H1 (cell line): Measurements from ENCODE around the gene EEF1AKMT3. TPM values are rescaled to one million over a fixed set of nuclear protein-coding genes. Genes with fewer than 3 reads are reported as not detected.

Experiments used
- CTCF ChIA-PET: fragments of 300-600 bp; sonication (Branson Sonifier 250); formaldehyde crosslinking; loops from one replicate; lab custom pipeline; 2021; ENCODE audit not compliant: partially characterized antibody; lab: Charles Lee
- POLR2A ChIA-PET: fragments of 300-600 bp; sonication (Branson Sonifier 250); formaldehyde crosslinking; loops from one replicate; lab custom pipeline; 2021; ENCODE audit warnings: inconsistent platforms; ENCODE audit not compliant: partially characterized antibody; lab: Charles Lee
- DNase-seq, 2 experiments: peaks; one replicate each; pipeline versions ENCODE4 v3.0.0 to v3.0.0-alpha.2; 2010 to 2022; ENCODE audit warnings: low spot score in 2 of 2, low read depth in 1 of 2, mixed read lengths in 1 of 2
- FAIRE-seq: peaks from 2 replicates; lab custom pipeline; 2011; peaks lifted over from hg19 to GRCh38; lab: Jason Lieb, UNC
- H2AFZ ChIP-seq: 2 replicates; pipeline ENCODE4 v1.8.1; 2012; ENCODE audit warnings: low read length, inconsistent platforms
- H2AK5ac ChIP-seq: 2 replicates; pipeline ENCODE4 v1.6.1; 2013; ENCODE audit warnings: low read depth, low read length
- H2BK120ac ChIP-seq: replicated peaks from 2 replicates; pipeline ENCODE3; 2013; ENCODE audit warnings: low read depth, low read length, inconsistent platforms
- H2BK12ac ChIP-seq: 2 replicates; pipeline ENCODE4 v1.6.1; 2013; ENCODE audit warnings: low read depth, low read length
- H2BK15ac ChIP-seq: 2 replicates; pipeline ENCODE4 v1.6.1; 2013; ENCODE audit warnings: low read length
- H2BK20ac ChIP-seq: 2 replicates; pipeline ENCODE4 v1.6.1; 2013; ENCODE audit warnings: low read length
- H2BK5ac ChIP-seq: 2 replicates; pipeline ENCODE4 v1.6.1; 2013; ENCODE audit warnings: low read depth, low read length
- H3K14ac ChIP-seq: 2 replicates; pipeline ENCODE4 v1.6.1; 2013; ENCODE audit warnings: inconsistent platforms; ENCODE audit not compliant: insufficient read length
- H3K18ac ChIP-seq: 2 replicates; pipeline ENCODE4 v1.6.1; 2013; ENCODE audit warnings: low read length; ENCODE audit errors: extremely low read depth
- H3K23ac ChIP-seq: 2 replicates; pipeline ENCODE4 v1.6.1; 2013; ENCODE audit warnings: inconsistent platforms; ENCODE audit not compliant: insufficient read length
- H3K23me2 ChIP-seq: 2 replicates; pipeline ENCODE4 v1.6.1; 2013; ENCODE audit warnings: low read depth, low read length
- H3K27ac ChIP-seq: 2 replicates; pipeline ENCODE4 v1.6.1; 2011; ENCODE audit warnings: low read depth, low read length, inconsistent platforms
- H3K27me3 ChIP-seq, 4 experiments: replicated peaks in 1 of 4; 1 replicate in 1 of 4; 2 replicates in 3 of 4; pipeline versions ENCODE4 v1.6.1 to v1.8.1; 2011 to 2013; ENCODE audit warnings: low read length in 3 of 4, mild to moderate bottlenecking in 3 of 4, inconsistent platforms in 2 of 4, mixed read lengths in 2 of 4, moderate library complexity in 1 of 4; ENCODE audit not compliant: control insufficient read depth in 3 of 4, insufficient read depth in 3 of 4; ENCODE audit errors: extremely low read depth in 1 of 4
- H3K36me3 ChIP-seq, 4 experiments: 2 replicates each; pipeline versions ENCODE4 v1.6.1 to v1.8.1; 2011 to 2013; ENCODE audit warnings: mild to moderate bottlenecking in 4 of 4, low read length in 3 of 4, moderate library complexity in 2 of 4, control low read depth in 1 of 4, inconsistent platforms in 1 of 4; ENCODE audit not compliant: insufficient read depth in 4 of 4, control insufficient read depth in 2 of 4
- H3K4ac ChIP-seq: replicated peaks from 2 replicates; pipeline ENCODE3; 2013; ENCODE audit warnings: low read length, low read depth, mixed read lengths, inconsistent platforms; ENCODE audit not compliant: insufficient read length
- H3K4me1 ChIP-seq, 4 experiments: replicated peaks in 1 of 4; 1 replicate in 1 of 4; 2 replicates in 3 of 4; pipeline versions ENCODE4 v1.6.1 to v1.8.1; 2011 to 2013; ENCODE audit warnings: low read length in 3 of 4, inconsistent platforms in 2 of 4, mixed read lengths in 1 of 4; ENCODE audit not compliant: insufficient read depth in 4 of 4, control insufficient read depth in 3 of 4
- H3K4me2 ChIP-seq, 2 experiments: 2 replicates each; pipeline versions ENCODE4 v1.6.1 to v1.8.1; 2011 to 2013; ENCODE audit warnings: low read depth in 2 of 2, low read length in 2 of 2, control low read depth in 1 of 2, inconsistent platforms in 1 of 2, mild to moderate bottlenecking in 1 of 2; ENCODE audit not compliant: insufficient read depth in 1 of 2
- H3K4me3 ChIP-seq, 4 experiments: fragments of 200-600, 300-600 bp in 1 of 4; sonication (generic), shearing (Covaris generic), sonication (Bioruptor Twin) in 1 of 4; 2 replicates each; pipeline versions ENCODE4 v1.5.1 to v1.8.1; 2011 to 2016; ENCODE audit warnings: low read length in 4 of 4, low read depth in 3 of 4, control low read depth in 2 of 4, inconsistent platforms in 2 of 4, mild to moderate bottlenecking in 2 of 4, mixed read lengths in 1 of 4, moderate library complexity in 1 of 4; ENCODE audit not compliant: insufficient read depth in 2 of 4; ENCODE audit errors: extremely low read depth in 1 of 4
- H3K56ac ChIP-seq: replicated peaks from 2 replicates; pipeline ENCODE3; 2013; ENCODE audit warnings: low read depth, mild to moderate bottlenecking, mixed read lengths, low read length, inconsistent platforms; ENCODE audit not compliant: insufficient read length
- H3K79me1 ChIP-seq: 2 replicates; pipeline ENCODE4 v1.6.1; 2013; ENCODE audit warnings: low read depth, low read length, control low read depth
- H3K79me2 ChIP-seq, 2 experiments: 2 replicates each; pipeline versions ENCODE4 v1.6.1 to v1.8.1; 2012 to 2013; ENCODE audit warnings: low read length in 2 of 2, mild to moderate bottlenecking in 2 of 2, inconsistent platforms in 1 of 2; ENCODE audit not compliant: insufficient read depth in 2 of 2, control insufficient read depth in 1 of 2
- H3K9ac ChIP-seq, 4 experiments: replicated peaks in 1 of 4; 1 replicate in 1 of 4; 2 replicates in 3 of 4; pipeline versions ENCODE4 v1.6.1 to v1.8.1; 2011 to 2013; ENCODE audit warnings: low read depth in 3 of 4, low read length in 3 of 4, control low read depth in 2 of 4, mild to moderate bottlenecking in 2 of 4, moderate library complexity in 2 of 4, inconsistent platforms in 1 of 4; ENCODE audit errors: extremely low read depth in 1 of 4
- H3K9me3 ChIP-seq, 2 experiments: 2 replicates each; pipeline versions ENCODE4 v1.6.1 to v1.8.1; 2012 to 2013; ENCODE audit warnings: mild to moderate bottlenecking in 2 of 2, moderate library complexity in 2 of 2, control low read depth in 1 of 2, inconsistent platforms in 1 of 2, low read depth in 1 of 2, low read length in 1 of 2, mixed read lengths in 1 of 2; ENCODE audit not compliant: insufficient read depth in 2 of 2
- H4K20me1 ChIP-seq, 2 experiments: replicated peaks in 1 of 2; 2 replicates each; pipeline versions ENCODE3 to v1.8.1; 2011 to 2013; ENCODE audit warnings: inconsistent platforms in 2 of 2, low read length in 2 of 2, mild to moderate bottlenecking in 1 of 2; ENCODE audit not compliant: insufficient read depth in 2 of 2, control insufficient read depth in 1 of 2
- H4K5ac ChIP-seq: 2 replicates; pipeline ENCODE4 v1.6.1; 2013; ENCODE audit warnings: low read length, low read depth, mixed read lengths, inconsistent platforms; ENCODE audit not compliant: insufficient read length
- H4K8ac ChIP-seq: 2 replicates; pipeline ENCODE4 v1.8.0; 2013; ENCODE audit warnings: mild to moderate bottlenecking, moderate library complexity, low read length, inconsistent platforms; ENCODE audit not compliant: insufficient read depth; ENCODE audit errors: extremely low read depth
- H4K91ac ChIP-seq: replicated peaks from 2 replicates; pipeline ENCODE3; 2013; ENCODE audit warnings: low read length, mixed read lengths, inconsistent platforms; ENCODE audit not compliant: insufficient read length
- BRCA1 ChIP-seq: IDR thresholded peaks from 2 replicates; pipeline ENCODE4 v1.6.1; 2012; ENCODE audit warnings: low read depth, low read length, improper control_type of control experiment
- CTBP2 ChIP-seq: IDR thresholded peaks from 2 replicates; pipeline ENCODE4 v1.7.0; 2011; ENCODE audit warnings: borderline replicate concordance, mild to moderate bottlenecking, moderate library complexity, mixed read lengths, low read length; ENCODE audit not compliant: insufficient read depth, insufficient read length
- POU5F1 ChIP-seq: IDR thresholded peaks from 2 replicates; pipeline ENCODE4 v1.6.1; 2011; ENCODE audit warnings: low read depth, mild to moderate bottlenecking, low read length, moderate library complexity
- RFX5 ChIP-seq: IDR thresholded peaks from 2 replicates; pipeline ENCODE4 v1.6.1; 2011; ENCODE audit warnings: low read depth, low read length, improper control_type of control experiment, borderline replicate concordance
- RNF2 ChIP-seq: fragments of 200-900, 300-1000 bp; sonication (generic); IDR thresholded peaks from 2 replicates; pipeline ENCODE4 v1.7.1; 2016; ENCODE audit warnings: borderline replicate concordance, low read depth, mild to moderate bottlenecking, antibody characterized with exemption, low read length; ENCODE audit not compliant: poor library complexity, severe bottlenecking; ENCODE audit errors: missing control alignments
- RXRA ChIP-seq: IDR thresholded peaks from 2 replicates; pipeline ENCODE4 v1.6.1; 2011; ENCODE audit warnings: low read depth, mild to moderate bottlenecking, low read length, moderate library complexity; ENCODE audit not compliant: insufficient read depth
- TAF7 ChIP-seq: optimal IDR thresholded peaks from 2 replicates; pipeline ENCODE3; 2011; ENCODE audit warnings: low read depth, mild to moderate bottlenecking, inconsistent platforms, low read length, moderate library complexity, borderline replicate concordance
- WGBS, 2 experiments: shearing (Covaris generic) in 1 of 2; methylation state at CpG; one replicate each; pipeline versions ENCODE4 v1.1.6 to v1.1.7; 2013 to 2015; ENCODE audit warnings: low lambda C conversion rate in 2 of 2, mixed read lengths in 2 of 2, inconsistent platforms in 1 of 2, low coverage in 1 of 2, missing lambda C conversion rate in 1 of 2; ENCODE audit not compliant: insufficient replicate concordance in 2 of 2, insufficient coverage in 1 of 2, insufficient read length in 1 of 2; ENCODE audit errors: extremely low coverage in 1 of 2, missing lambda C conversion rate in 1 of 2; 5-methylcytosine and 5-hydroxymethylcytosine counted together
- polyA plus RNA-seq, 7 experiments: library from polyadenylated mRNA; depleted of rRNA in 3 of 7; stranded (reverse) in 5 of 7; unstranded in 2 of 7; fragments of >200 nt in 5 of 7; fragments of 200-250 nt in 2 of 7; gene quantifications; 1 replicate in 5 of 7; 2 replicates in 1 of 7; 4 replicates in 1 of 7; pipeline versions ENCODE4 v1.2.1 to v1.2.3, GENCODE V29; 2011 to 2013; ENCODE audit warnings: missing spikeins in 2 of 7, mixed read lengths in 2 of 7
- total RNA-seq: library from RNA; stranded (reverse); fragmentation: NEBNext Ultra II Directional; extraction: Animal tissue kit (Norgen Biotek cat#: 25700); gene quantifications from 2 replicates; pipeline ENCODE4 v1.2.1, GENCODE V29; 2021

EEF1AKMT3 gene
- total and polyA plus RNA-seq, 2 of the 8 experiments (the other 6 are each of a cell fraction or from before 2014, with no cell fraction given), result 3.1 to 4.4 TPM

- H2BK20ac ChIP-seq, result no peak overlapping the region
- DNase-seq, result no peak
- no peak overlapping the region for H2BK120ac ChIP-seq
- no peak overlapping the region for H2BK5ac ChIP-seq
- no peak for FAIRE-seq
- H3K23me2 ChIP-seq, result peaks cover 2% of the 10 kb centered on the region; the same call in 1 of the 2 replicates
- H3K27ac ChIP-seq, result no peak overlapping the region; the same call in 1 of the 2 replicates
- H3K9me3 ChIP-seq, result no peaks in the 10 kb centered on the region
- H3K4me3 ChIP-seq, result no peak overlapping the region
- H4K91ac ChIP-seq, result no peak overlapping the region
- H4K5ac ChIP-seq, result no peak overlapping the region
- no peak overlapping the region for H3K4ac ChIP-seq
- H2BK15ac ChIP-seq, result no peak overlapping the region
- H4K8ac ChIP-seq, result no peak overlapping the region
- no peak for TF ChIP-seq RNF2
- no peak for TF ChIP-seq CTBP2
- TF ChIP-seq BRCA1, result no peak
- no peak for TF ChIP-seq TAF7
- no peak for TF ChIP-seq RXRA
- no peak for TF ChIP-seq RFX5
- TF ChIP-seq POU5F1, result no peak
- no peak overlapping the region; a peak in 1 of 7 replicates for H3K9ac ChIP-seq
- H2AK5ac ChIP-seq, result no peak overlapping the region
- no peak overlapping the region for H3K14ac ChIP-seq
- H3K4me1 ChIP-seq, result no peaks in the 10 kb centered on the region
- CTCF ChIA-PET, result interaction anchor here (1.1 to 4.7 kb wide), 9 partner anchors 10 to 52 kb away, joined by 3 to 28 read pairs (median 5); partner anchors contain the start of gene CYP27B1
- no peak overlapping the region for H3K4me2 ChIP-seq
- H3K23ac ChIP-seq, result no peak overlapping the region
- peaks cover 0 to 16% of the 10 kb centered on the region in 2 experiments; a peak in 2 of 4 replicates for H3K79me2 ChIP-seq
- POLR2A ChIA-PET, result interaction anchor here (1.0 to 1.6 kb wide), 3 partner anchors 8 to 14 kb away, joined by 3 to 6 read pairs (median 5); partner anchors contain the start of genes CYP27B1, EEF1AKMT3 and METTL1
- 90% methylated on average over 4 of the region's 4 CpGs; no CpG with 5 or more reads in 1 of the 2 experiments for WGBS, 2 experiments
- no peak overlapping the region for H3K56ac ChIP-seq
- H2AFZ ChIP-seq, result no peak overlapping the region
- no peak overlapping the region for H2BK12ac ChIP-seq
- no peaks in the 10 kb centered on the region for H3K79me1 ChIP-seq
- H4K20me1 ChIP-seq, result no peaks in the 10 kb centered on the region
- H3K27me3 ChIP-seq, result no peaks in the 10 kb centered on the region
- H3K36me3 ChIP-seq, result peaks cover 0 to 5% (median 2%) of the 10 kb centered on the region in 4 experiments; a peak in 3 of 8 replicates
- H3K18ac ChIP-seq, result no peak overlapping the region
Measured at GRCh38 chr12:57780284-57780897, 8.0 kb downstream of the EEF1AKMT3 start.
